LHCN-M2 (cell line): ENCODE measurements around the gene COPRS. TPM values are rescaled to one million over a fixed set of nuclear protein-coding genes. Genes with fewer than 3 reads are reported as not detected.
"Not testable (repeated sequence)": the region's sequence is repeated elsewhere in the genome, so short reads cannot be mapped to it uniquely, and the experiment has no call there.

ENCODE experiments used
- DNase-seq: peaks from one replicate; pipeline ENCODE4 v3.0.0-alpha.2; 2012; ENCODE audit warnings: low read depth
- total RNA-seq: library from RNA; depleted of rRNA; stranded (reverse); fragments of >200 nt; gene quantifications from 2 replicates; pipeline ENCODE4 v1.2.3, GENCODE V29; 2014

COPRS gene
- total RNA-seq, 1 experiment from 2014 or later: 131 TPM

DNA sequence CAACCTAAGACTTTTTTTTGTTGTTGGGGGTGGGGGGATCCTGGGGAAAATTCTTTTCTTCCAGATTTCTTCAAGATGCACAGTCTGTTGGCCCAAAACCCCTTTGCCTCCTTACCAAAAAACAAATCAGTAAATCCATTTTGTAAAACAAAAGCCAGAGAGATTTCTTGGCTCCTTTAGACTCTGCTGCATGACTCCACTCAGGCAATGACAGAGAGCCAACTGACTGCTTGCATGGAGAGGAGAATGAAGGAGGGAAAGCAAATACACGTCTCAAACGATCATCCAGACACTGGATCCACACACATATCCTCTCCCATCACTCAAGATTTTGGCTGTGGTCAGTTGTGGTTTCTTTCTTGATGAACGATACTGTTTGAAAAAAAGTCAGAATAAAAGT, 13.8 kb downstream of the COPRS start:
- no peak for DNase-seq

DNA sequence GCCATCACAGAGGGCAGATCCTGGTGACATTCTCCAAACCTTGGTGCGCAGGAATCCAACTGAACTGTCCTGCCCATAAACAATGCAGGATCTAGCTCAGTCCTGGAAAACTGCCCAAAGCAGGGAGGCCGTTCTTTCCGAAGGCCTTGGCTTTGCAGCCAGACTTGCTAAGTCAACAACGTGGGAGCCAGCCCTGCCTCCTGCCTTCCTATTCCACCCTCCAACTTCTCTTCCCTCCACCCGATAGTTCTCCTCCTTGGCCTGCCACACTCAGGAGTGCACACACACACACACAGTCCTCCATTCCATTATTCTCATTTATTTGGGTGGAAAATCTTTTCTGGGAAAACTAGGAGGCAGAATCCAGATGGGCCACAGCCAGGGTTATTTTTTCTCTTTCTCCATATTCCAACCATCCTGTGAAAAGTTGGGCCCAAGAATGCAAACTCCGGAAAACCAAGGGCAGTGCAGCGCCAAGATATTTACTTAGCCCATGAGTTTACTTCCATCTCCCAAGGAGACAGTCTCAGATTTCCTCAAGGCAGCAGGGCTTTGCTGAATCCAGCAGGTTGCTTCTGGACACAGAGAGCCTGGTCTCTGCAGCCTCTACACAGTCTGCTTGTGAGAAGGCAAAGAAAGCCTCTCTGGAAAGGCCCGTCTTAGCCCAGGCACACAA, 15.8 kb downstream of the COPRS start:
- DNase-seq: no peak

DNA sequence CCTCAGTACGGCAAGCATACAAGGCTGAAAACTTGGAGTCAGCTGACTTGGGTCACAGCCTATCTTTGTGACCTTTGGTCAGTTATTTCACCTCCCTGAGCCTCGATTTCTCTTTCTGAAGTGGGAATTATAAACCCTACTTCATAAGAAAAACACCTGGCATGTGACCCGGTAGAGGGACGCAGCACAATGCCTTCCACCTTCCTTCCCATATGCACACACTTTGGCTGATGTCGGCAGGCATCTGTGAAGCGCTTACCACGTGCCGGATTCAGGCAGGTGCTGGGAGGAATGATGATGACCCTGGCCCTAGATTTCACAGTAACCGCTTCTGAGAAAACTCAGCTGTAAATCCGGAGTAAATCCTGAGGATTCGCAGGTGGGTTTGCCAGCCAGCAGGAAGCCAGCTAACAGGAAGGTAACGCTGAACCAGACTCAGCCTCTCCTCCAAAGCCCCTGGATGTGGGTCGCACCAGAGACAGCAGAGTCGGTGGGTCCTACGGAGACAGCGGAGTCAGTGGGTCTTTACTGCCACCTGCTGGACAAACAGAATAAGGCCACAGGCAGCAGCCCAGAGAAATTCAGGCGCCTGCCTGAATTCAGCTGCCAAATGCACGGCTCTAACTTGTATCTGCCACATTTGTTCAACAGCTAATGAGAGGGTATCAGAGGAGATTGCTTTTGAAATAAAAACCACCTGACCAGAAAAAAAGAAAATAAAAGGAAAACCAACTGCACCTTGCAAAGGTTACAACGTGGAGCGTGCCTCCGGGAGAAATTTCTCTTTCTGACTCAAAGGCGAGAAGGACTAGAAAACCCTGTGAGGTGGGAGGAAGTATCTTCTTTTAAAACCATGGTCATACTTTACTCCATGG, 16.6 kb downstream of the COPRS start:
- peak; percentile 50 for DNase-seq

DNA sequence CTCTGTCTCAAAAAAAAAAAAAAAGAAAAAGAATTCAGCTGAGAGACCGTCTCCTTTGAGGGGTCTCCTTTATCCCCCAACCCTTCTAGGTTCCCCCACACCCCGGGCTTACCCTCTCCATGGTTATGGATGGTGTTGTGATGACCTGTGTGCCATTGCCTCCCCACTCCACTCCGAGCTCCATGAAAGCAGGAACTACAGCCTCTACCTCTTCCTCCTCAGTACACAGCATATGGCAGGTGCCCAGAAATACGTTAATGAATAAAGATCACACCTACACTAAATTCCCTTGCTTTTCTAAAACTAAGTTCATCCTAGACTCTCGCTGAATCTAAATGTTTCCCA, 17.2 kb downstream of the COPRS start:
- no peak for DNase-seq

DNA sequence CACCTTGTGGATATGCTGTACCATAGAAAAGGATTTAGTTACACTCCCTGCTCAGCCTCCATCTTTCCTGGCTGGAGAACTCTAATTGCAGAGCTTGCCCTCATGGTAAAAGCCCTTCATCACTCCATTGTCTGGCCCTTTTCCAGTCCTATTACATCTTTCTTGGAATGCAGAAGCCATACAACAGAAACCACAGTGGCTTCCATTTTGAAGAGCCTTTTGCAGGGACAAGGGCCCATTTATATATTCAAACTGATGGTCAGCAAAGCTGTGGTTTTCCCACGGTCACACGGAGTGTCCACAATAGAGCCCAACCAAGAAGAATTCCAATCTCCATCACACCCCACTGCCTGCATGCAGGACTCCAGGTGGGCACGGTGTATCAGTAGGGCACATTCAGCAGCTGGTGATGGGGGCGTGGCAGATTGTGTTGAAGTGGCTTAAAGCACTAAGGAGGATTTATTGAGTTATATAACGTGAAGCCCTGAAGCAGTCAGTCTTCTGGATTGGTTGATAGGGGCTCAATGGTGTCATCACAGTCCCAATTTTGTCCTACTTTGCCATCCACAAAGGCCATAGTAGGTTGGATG, 20.3 kb downstream of the COPRS start:
- DNase-seq: no peak

DNA sequence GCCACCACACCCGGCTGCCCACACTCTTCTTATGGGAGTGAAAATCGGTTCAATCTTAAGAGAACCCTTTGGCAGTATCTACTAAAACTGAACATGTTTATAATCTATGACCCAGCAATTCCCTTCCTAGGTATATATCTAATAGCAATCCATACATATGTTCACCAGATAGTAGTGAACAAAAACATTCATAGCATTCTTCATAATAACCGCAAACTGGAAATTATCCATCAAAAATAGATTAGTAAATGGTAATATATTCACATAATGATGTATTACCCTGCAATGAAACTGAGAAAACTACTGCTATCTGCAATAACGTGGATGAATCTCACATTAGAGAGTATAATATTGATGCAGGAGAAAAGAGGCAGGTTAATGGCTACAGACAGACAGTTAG, 23.1 kb downstream of the COPRS start:
- DNase-seq: no peak

DNA sequence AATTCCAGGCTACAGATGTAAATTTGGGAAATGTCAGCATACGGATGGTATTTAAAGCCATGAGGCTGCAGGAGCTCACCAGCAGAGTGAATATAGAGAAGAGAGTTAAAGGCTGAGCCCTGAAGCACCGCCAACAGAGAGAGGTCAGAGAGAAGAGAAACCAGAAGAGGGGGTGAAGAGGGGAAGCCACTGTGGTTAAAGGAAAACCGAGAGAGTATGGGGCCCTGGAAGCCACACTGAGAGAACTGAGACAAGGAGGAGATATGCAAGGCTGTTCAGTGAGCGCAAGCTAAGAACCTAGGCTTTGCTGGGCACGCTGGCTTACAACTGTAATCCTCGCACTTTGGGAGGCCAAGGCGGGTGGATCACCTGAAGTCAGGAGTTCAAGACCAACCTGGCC, 24.6 kb downstream of the COPRS start:
- DNase-seq: no peak

DNA sequence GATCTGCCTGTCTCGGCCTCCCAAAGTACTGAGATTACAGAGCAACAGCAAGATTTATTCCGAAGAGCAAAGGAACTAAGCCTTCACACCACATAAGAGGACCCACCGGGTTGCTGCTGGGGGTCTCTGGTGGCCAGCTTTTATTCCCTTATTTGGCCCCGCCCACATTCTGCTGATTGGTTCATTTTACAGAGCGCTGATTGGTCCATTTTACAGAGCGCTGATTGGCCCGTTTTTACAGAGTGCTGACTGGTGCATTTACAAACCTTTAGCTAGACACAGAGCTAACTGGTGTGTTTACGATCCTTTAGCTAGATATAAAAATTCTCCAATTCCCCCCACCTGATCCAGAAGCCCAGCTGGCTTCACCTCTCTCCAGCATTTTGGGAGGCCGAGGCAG, 26.3 kb downstream of the COPRS start:
- no peak for DNase-seq

DNA sequence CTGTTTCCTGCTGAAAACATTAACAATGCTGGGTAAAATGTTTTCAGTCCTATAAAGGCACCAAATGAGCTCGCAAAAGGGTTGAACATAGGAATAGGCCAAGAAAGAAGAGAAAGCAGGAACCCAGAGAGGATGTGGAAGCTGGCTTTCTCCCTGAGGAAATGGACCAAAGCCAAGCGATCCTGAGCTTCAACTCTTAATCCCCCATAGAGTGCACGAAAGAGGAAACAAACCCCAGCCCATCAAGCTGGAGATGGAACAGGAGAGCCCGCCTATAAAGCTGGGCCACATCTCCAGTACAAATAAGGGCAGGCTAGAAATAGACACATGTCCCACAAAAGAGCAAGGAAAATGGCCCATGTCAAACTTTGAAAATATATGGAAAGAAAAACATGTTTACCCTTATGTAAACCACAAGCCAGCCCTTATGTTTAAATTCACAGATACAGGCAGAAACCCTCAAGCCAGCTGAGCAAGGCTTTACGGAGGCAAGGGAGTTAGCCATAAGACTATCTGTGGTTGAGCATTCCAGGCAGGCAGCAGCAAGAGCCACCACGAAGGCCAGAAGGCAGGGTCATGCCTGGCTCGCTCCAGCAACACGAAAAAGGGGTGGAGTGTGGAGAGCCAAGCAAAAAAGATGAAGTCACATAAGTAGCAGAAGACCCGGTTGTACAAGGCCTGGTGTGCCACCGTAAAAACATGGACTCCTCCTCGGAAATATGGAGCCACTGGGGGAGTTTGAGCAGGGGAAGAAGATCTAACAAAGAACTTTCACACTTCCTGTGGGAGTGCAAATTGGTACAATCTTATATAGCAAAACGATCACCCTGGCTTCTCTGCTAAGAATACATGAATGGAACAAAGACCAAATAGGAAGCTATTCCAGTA, 27.8 kb downstream of the COPRS start:
- DNase-seq: peak; percentile 25

DNA sequence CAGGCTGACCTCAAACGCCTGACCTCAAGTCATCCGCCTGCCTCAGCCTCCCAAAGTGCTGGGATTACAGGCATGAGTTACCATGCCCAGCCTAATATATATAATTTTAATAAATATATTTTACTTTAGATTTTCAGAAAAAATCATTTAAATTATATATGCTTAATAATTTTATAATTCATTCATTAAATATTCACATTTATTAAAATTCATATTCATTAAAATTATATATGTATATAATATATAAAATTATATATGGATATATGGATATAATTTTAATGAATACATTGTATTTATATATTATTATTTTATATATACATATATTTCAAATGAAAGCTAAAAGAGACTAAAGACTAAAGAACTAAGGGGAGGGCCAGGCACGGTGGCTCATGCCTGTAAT, 29.4 kb downstream of the COPRS start:
- no peak for DNase-seq

DNA sequence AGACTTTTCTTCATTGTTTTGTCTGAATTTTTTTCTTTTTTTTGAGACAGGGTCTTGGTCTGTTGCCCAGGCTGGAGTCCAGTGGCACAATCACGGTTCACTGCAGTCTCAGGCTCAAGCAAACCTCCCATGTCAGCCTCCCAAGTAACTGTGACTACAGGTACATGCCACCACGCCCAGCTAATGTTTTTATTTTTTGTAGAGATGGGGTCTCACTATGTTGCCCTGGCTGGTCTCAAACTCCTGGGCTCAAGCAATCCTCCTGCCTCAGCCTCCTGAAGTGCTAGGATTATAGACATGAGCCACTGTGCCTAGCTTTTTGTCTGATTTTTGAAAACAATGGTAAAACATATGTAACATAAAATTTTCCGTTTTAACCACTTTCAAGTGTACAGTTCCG, 30.1 kb downstream of the COPRS start:
- DNase-seq: not testable (repeated sequence)

DNA sequence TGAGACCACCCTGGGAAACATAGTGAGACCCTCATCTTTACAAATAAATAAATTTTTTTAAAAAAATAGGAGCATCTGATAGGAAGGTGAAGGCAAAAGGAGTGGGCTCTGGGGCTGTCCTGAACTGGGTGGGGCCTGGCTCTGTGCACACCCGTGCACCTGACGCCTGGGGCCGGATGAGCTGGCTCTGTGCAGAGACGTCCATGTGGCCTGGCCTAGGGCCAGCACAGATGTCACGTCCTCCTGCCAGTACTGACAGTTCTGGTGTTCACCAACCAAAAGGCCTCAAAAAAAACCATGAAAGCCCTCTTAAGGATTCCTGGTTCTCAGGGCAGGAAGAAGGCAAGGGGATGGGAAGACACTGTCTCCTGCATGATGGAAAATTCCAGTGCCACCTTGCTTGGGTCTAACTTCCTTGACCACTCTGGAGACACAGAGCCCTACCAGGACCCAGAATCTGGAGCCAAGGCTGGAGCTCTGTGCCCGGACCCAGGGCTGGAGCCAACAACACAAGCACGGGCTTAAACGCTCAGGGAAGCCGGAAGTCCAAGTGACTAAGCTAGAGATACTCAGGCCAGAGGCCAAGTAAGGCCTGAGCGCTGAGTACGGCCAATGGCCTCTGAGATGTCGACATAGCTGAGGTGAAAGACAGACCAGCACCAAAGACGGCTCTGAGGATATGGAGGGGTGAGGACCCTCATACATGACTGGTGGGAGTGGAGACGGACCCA, 32.9 kb downstream of the COPRS start:
- DNase-seq: peak; percentile 44

DNA sequence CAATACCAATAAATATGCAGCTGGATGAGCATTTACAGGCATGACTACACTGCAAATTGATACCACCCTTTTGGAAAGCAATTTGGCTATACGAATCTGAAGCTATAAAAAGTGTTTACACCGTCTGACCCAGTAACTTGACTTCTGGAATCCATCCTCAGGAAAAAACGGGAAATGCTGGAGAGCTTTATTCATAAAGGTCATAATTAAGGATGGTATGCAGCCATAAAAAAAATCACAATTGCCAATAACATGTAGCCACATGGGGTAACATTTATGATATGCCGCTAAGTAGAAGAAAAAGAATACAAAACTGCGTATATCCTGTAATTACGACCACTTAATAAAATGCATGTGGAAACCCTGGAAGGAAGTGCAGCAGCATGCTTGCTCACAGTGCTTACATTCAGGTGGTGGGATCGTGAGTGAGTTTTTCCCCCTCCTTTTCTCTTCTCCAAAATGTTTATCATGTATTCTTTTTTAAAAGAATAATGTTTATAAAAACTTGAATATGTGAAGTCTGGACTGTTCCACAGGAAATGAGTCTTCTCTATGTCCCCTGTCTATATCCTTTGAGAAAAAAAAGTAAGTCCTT, 34.2 kb downstream of the COPRS start:
- no peak for DNase-seq

DNA sequence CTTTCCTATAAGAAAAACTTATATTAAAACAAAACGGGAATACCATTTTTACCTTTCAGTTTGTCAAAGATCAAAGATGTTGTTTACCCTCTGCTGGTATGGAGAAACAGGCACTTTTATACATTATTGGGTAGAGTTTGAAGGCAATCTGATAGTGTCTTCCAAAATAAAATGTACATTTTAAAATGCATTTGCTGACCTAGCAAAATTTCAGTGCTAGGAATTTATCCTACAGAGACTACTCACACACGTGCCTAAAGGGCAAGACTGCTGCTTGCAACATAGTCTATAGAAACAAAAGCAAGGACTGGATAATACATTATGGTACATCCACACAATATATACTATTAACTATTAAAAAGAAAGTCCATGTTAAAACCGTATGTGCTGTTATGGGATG, 36.0 kb downstream of the COPRS start:
- DNase-seq: no peak

DNA sequence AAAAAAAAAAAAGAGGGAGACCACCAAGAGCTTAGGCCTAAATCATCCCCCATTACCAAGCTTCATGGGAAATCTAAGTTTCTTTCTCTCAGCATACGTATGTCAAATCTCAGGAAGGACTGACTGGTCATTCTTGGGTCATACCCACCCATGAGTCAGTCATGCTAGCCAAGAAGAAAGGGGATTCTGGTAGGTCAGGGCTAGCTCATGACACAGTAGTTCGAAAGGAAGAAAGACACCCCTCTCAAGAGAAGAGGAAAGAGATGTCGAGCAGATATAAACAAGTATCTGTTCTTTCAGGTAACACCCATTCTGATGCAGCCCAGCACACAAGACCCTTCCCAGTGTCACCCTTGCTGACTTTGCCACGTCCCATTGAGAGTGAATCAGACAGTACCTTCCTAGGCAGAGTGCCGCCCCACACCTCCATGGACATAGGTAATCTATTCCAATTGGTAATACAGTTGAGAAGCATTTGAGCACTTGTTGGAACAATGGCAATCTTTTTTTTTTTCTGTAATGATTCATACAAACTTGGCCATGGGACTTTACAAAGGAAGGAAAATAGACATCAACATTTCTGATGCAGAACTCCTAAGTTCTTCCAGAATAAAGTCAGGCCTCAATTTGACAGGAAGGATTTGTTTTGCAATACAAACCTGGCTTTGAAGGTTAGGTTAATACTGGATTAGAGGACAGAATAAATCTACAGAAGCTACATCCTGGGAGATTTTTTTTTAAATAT, 38.2 kb downstream of the COPRS start:
- no peak for DNase-seq

DNA sequence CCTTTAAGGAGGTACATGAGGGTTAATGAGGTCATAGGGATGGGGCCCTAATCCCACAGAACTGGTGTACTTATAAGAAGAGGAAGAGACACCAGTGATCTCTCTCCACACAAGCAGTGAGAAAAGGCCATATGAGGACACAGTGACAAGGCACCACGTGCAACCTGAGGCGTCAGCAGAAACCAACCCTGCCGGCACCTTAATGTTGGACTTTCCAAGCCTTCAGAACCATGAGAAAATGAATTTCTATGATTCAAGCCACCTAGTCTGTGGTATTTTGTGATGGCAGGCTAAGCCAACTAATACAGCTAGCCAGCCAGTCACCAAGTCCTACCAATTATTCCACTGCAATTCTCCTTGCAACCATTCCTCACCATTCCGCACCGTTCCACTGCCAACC, 39.5 kb downstream of the COPRS start:
- DNase-seq: no peak

DNA sequence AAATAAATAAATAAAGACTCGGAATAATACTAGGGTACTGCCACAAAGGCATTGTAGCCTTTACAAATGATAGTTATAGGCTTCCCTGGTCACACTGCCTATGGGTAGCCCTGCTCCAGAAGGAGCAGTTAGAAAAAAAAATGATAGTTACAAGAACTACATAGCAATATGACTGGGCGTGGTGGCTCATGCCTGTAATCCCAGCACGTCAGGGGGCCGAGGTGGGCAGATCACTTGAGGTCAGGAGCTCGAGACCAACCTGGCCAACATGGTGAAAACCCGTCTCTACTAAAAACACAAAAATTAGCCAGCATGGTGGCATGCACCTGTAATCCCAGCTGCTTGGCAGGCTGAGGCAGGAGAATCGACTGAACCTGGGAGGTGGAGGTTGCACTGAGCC, 40.2 kb downstream of the COPRS start:
- DNase-seq: not testable (repeated sequence)

DNA sequence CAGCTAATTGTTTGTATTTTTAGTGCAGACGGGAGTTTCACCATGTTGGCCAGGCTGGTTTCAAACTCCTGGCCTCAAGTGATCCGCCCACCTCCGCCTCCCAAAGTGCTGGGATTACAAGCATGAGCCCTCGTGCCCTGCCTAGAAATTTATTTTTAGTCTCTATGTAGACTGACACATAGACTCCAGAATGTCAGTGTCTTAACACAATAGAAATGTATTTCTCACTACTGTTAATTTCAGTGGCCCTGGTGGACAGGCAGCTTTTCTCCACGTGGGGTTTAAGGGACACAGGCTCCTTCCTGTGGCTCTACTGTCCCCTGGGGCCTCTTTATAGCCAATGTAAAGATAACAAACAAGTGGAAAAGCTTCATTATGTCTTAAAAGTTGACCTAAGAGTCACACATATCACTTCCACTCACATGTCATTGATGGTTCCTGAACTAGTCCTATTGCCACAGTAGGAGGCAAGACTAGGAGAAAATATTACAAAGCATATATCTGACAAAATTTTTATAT, 43.8 kb downstream of the COPRS start:
- DNase-seq: no peak

DNA sequence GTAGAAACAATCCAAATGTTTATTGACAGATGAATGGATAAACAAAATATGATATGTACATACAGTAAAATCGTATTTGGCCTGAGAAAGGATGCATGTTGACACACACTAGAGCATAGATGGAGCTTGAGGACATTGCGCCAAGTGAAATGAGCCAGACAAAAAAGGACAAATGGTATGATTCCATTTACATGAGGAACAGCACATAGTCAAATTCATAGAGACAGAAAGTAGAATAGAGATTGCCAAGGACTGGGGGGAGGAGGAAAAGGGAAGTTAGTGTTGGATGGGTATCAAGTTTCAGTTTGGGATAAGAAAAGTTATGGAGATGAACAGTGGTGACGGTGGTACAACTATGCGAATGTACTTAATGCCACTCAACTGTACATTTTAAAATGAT, 47.9 kb downstream of the COPRS start:
- DNase-seq: no peak

DNA sequence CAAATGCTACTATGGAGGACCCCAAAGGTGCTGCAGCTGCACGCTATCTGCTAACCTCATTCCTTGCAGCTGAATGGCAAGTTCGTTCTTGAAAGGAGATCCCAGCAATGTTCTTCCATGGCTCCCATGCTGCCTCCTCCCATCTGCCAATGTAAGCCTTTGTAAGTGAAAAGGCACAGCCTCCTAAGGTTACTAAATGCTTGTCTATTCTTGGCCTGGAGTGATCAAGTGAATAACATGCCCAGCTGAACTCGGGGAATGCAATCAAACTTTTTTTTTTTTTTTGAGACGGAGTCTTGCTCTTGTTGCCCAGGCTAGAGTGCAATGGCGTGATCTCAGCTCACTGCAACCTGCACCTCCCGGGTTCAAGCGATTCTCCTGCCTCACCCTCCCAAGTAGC, 49.2 kb downstream of the COPRS start:
- DNase-seq: not testable (repeated sequence)
